ENCODE data around the gene KNCN. TPM values are rescaled to one million over a fixed set of nuclear protein-coding genes. Genes with fewer than 3 reads are reported as not detected.

The KNCN gene
- total RNA-seq, 1 donor from 2014 or later, result not detected

GRCh38 chr1:46497665-46498064 is 53.8 kb downstream of the KNCN start:
- no peak overlapping the region for H3K4me3 ChIP-seq (ENCODE audit: low read depth, low read length)
- DNase-seq (ENCODE audit: low read depth), result no peak
- TF ChIP-seq CTCF (IDR thresholded peaks at IDR 0.05; ENCODE audit: insufficient read depth, low read length, severe bottlenecking), result no peak
- no peak for FAIRE-seq
- H3K27me3 ChIP-seq (ENCODE audit: control insufficient read depth, insufficient read depth, low read length), result peaks cover 12% of the 10 kb centered on the region
- H3K36me3 ChIP-seq (ENCODE audit: control insufficient read depth, insufficient read depth, low read length), result no peaks in the 10 kb centered on the region

GRCh38 chr1:46497020-46497419 is 54.4 kb downstream of the KNCN start:
- Histone ChIP-seq H3K4me3 (ENCODE audit: low read depth, low read length) (no peak overlapping the region), H3K27me3 (ENCODE audit: control insufficient read depth, insufficient read depth, low read length) (peaks cover 16% of the 10 kb centered on the region), H3K36me3 (ENCODE audit: control insufficient read depth, insufficient read depth, low read length) (no peaks in the 10 kb centered on the region)
- DNase-seq (ENCODE audit: low read depth) (no peak), FAIRE-seq (no peak)
- no peak for TF ChIP-seq CTCF (IDR thresholded peaks at IDR 0.05; ENCODE audit: insufficient read depth, low read length, severe bottlenecking)

GRCh38 chr1:46496505-46496904 is 54.9 kb downstream of the KNCN start:
- FAIRE-seq (no peak), DNase-seq (ENCODE audit: low read depth) (no peak)
- no peaks in the 10 kb centered on the region for H3K36me3 ChIP-seq (ENCODE audit: control insufficient read depth, insufficient read depth, low read length)
- H3K27me3 ChIP-seq (ENCODE audit: control insufficient read depth, insufficient read depth, low read length), result peaks cover 20% of the 10 kb centered on the region
- no peak overlapping the region for H3K4me3 ChIP-seq (ENCODE audit: low read depth, low read length)
- no peak for TF ChIP-seq CTCF (IDR thresholded peaks at IDR 0.05; ENCODE audit: insufficient read depth, low read length, severe bottlenecking)

GRCh38 chr1:46495778-46496177 is 55.7 kb downstream of the KNCN start:
- no peak overlapping the region for H3K4me3 ChIP-seq (ENCODE audit: low read depth, low read length)
- H3K36me3 ChIP-seq (ENCODE audit: control insufficient read depth, insufficient read depth, low read length), result no peaks in the 10 kb centered on the region
- peaks cover 28% of the 10 kb centered on the region for H3K27me3 ChIP-seq (ENCODE audit: control insufficient read depth, insufficient read depth, low read length)
- TF ChIP-seq CTCF (IDR thresholded peaks at IDR 0.05; ENCODE audit: insufficient read depth, low read length, severe bottlenecking), result no peak
- DNase-seq (ENCODE audit: low read depth), result no peak
- no peak for FAIRE-seq

Other genes starting within 250 kb of the KNCN start
- 53.7 and 71.6 TPM in 2 replicates for gene LRRC41, start 248.0 kb downstream of the KNCN start, total RNA-seq
- 534 and 762 TPM in 2 replicates for gene UQCRH, start 247.9 kb downstream of the KNCN start, total RNA-seq
- gene NSUN4, start 210.8 kb downstream of the KNCN start, total RNA-seq, result 9.0 and 12.0 TPM in 2 replicates
- gene FAAH, start 157.3 kb downstream of the KNCN start, total RNA-seq, result 10.2 and 10.5 TPM in 2 replicates
- not detected in 2 replicates for gene DMBX1, start 61.8 kb downstream of the KNCN start, total RNA-seq
- 16.8 and 21.8 TPM in 2 replicates for gene MKNK1, start 52.6 kb upstream of the KNCN start, total RNA-seq
- gene MOB3C, start 65.2 kb upstream of the KNCN start, total RNA-seq, result 7.8 and 8.4 TPM in 2 replicates
- 29.2 and 33.5 TPM in 2 replicates for gene ATPAF1, start 116.7 kb upstream of the KNCN start, total RNA-seq
- not detected in 2 replicates for gene TEX38, start 120.2 kb upstream of the KNCN start, total RNA-seq
- 32.4 and 38.3 TPM in 2 replicates for gene EFCAB14, start 167.5 kb upstream of the KNCN start, total RNA-seq
- gene CYP4B1, start 247.4 kb upstream of the KNCN start, total RNA-seq, result 3.6 TPM in 1 of 2 replicates, not detected in the other